ENCODE data around the gene MCC.

The MCC gene

GRCh38 chr5:113044776-113045465, 443.3 kb downstream of the MCC start:
- H3K9me3 ChIP-seq (ENCODE audit: control insufficient read depth in 1 of 2, low read length in 2 of 2), result no peaks in the 10 kb centered on the region
- no peaks in the 10 kb centered on the region for H3K27me3 ChIP-seq (ENCODE audit: low read depth, low read length)
- H3K36me3 ChIP-seq (ENCODE audit: control insufficient read depth in 1 of 2, insufficient read depth in 2 of 2, low read length in 2 of 2), result peaks cover 0 to 23% of the 10 kb centered on the region in 2 donors
- peaks cover 0 to 13% of the 10 kb centered on the region in 2 donors for H3K4me1 ChIP-seq (ENCODE audit: control insufficient read depth in 1 of 2, insufficient read depth in 2 of 2, low read length in 2 of 2)
- H3K27ac ChIP-seq (ENCODE audit: low read length), result no peak overlapping the region
- no peak overlapping the region for H3K4me3 ChIP-seq (ENCODE audit: low read depth in 1 of 2, low read length in 2 of 2)

DNA sequence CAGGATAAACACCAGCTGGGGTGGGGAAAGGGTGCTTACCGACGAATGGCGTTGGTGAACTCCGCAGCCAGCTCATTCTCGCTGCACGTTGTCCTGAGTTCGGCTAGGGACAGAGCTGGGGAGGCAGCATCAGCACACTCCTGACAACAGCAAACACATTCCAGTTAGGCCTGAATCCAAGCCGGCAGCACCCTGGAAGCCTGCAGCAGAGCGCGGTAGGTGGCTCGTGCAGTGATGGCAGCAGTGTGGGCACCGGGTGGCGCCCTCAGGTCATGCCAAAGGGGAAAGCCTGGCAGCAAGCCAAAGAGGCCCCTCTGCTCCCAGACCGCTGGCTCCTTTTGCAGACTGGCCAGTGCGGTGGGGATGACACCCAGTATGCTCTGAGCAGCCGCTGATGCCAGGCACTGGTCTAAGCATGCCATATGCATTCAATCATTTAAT, 444.7 kb downstream of the MCC start:
- Histone ChIP-seq H3K27ac (ENCODE audit: low read length) (no peak overlapping the region), H3K36me3 (ENCODE audit: control insufficient read depth in 1 of 2, insufficient read depth in 2 of 2, low read length in 2 of 2) (peaks cover 0 to 19% of the 10 kb centered on the region in 2 donors), H3K27me3 (ENCODE audit: low read depth, low read length) (no peaks in the 10 kb centered on the region), H3K4me1 (ENCODE audit: control insufficient read depth in 1 of 2, insufficient read depth in 2 of 2, low read length in 2 of 2) (peaks cover 0 to 13% of the 10 kb centered on the region in 2 donors), H3K4me3 (ENCODE audit: low read depth in 1 of 2, low read length in 2 of 2) (no peak overlapping the region), H3K9me3 (ENCODE audit: control insufficient read depth in 1 of 2, low read length in 2 of 2) (no peaks in the 10 kb centered on the region)

DNA sequence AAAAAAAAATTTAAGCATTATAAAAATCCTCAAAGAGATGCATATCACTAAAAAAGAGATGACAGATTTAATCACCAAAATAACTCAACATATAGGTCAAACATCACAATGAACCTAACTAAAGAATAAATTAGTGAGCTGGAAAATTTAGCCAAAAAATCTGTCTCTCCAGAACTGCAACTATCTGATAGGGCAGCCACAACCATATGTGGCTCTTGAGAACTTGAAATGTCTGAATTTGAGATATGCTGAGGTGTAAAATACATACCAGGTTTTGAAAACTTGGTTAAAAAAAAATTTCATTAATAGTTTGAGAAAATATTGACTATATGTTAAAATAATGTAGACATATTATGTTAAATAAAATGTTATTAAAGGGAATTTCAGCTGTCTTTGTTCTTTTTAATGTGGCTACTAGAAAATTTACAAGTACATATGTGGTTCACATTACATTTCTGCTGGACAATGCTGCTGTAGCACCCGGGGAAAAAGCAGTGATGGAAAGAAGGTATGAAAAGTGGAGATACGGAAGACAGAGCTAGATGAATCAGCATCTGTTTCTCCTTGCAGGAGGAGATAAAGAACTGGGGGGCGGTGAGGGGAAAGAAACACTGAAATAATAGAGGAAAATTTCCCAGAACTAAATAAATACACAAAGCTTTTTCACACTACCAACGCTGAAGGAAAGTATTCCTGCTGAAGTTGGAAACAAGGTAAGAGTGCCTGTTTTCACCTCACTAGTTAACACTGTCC, 445.6 kb downstream of the MCC start:
- Histone ChIP-seq H3K4me3 (ENCODE audit: low read depth in 1 of 2, low read length in 2 of 2) (no peak overlapping the region), H3K36me3 (ENCODE audit: control insufficient read depth in 1 of 2, insufficient read depth in 2 of 2, low read length in 2 of 2) (peaks cover 0 to 18% of the 10 kb centered on the region in 2 donors), H3K27me3 (ENCODE audit: low read depth, low read length) (no peaks in the 10 kb centered on the region), H3K27ac (ENCODE audit: low read length) (no peak overlapping the region), H3K4me1 (ENCODE audit: control insufficient read depth in 1 of 2, insufficient read depth in 2 of 2, low read length in 2 of 2) (peaks cover 0 to 13% of the 10 kb centered on the region in 2 donors), H3K9me3 (ENCODE audit: control insufficient read depth in 1 of 2, low read length in 2 of 2) (no peaks in the 10 kb centered on the region)

GRCh38 chr5:113040672-113041260, 447.5 kb downstream of the MCC start:
- H3K27me3 ChIP-seq (ENCODE audit: low read depth, low read length), result no peaks in the 10 kb centered on the region
- H3K36me3 ChIP-seq (ENCODE audit: control insufficient read depth in 1 of 2, insufficient read depth in 2 of 2, low read length in 2 of 2), result peaks cover 0 to 9% of the 10 kb centered on the region in 2 donors
- H3K4me1 ChIP-seq (ENCODE audit: control insufficient read depth in 1 of 2, insufficient read depth in 2 of 2, low read length in 2 of 2), result peaks cover 0 to 6% of the 10 kb centered on the region in 2 donors
- no peak overlapping the region for H3K27ac ChIP-seq (ENCODE audit: low read length)
- H3K4me3 ChIP-seq (ENCODE audit: low read depth in 1 of 2, low read length in 2 of 2), result no peak overlapping the region
- no peaks in the 10 kb centered on the region for H3K9me3 ChIP-seq (ENCODE audit: control insufficient read depth in 1 of 2, low read length in 2 of 2)

DNA sequence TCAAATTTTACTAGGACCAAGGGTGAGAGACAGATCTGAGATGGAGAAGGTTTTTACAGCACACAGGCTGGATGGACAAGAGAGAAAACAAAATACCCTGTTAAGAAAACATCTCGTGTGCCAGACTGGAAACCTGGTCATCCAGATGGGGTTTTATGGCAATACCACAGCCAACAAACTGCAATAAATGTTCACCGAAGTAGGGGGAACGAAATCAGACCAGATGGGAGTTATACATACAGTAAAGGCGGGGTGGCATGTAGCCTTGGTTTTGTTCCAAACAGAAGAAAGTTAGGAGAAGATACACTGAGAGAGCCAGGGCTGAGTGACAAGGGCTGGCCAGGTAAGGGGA, 448.3 kb downstream of the MCC start:
- Histone ChIP-seq H3K27me3 (ENCODE audit: low read depth, low read length) (no peaks in the 10 kb centered on the region), H3K9me3 (ENCODE audit: control insufficient read depth in 1 of 2, low read length in 2 of 2) (no peaks in the 10 kb centered on the region), H3K4me3 (ENCODE audit: low read depth in 1 of 2, low read length in 2 of 2) (no peak overlapping the region), H3K36me3 (ENCODE audit: control insufficient read depth in 1 of 2, insufficient read depth in 2 of 2, low read length in 2 of 2) (peaks cover 0 to 9% of the 10 kb centered on the region in 2 donors), H3K4me1 (ENCODE audit: control insufficient read depth in 1 of 2, insufficient read depth in 2 of 2, low read length in 2 of 2) (peaks cover 0 to 6% of the 10 kb centered on the region in 2 donors), H3K27ac (ENCODE audit: low read length) (no peak overlapping the region)

GRCh38 chr5:113039229-113039933, 448.9 kb downstream of the MCC start:
- H3K36me3 ChIP-seq (ENCODE audit: control insufficient read depth in 1 of 2, insufficient read depth in 2 of 2, low read length in 2 of 2), result peaks cover 0 to 11% of the 10 kb centered on the region in 2 donors
- no peak overlapping the region for H3K4me3 ChIP-seq (ENCODE audit: low read depth in 1 of 2, low read length in 2 of 2)
- H3K27ac ChIP-seq (ENCODE audit: low read length), result no peak overlapping the region
- H3K4me1 ChIP-seq (ENCODE audit: control insufficient read depth in 1 of 2, insufficient read depth in 2 of 2, low read length in 2 of 2), result peaks cover 0 to 6% of the 10 kb centered on the region in 2 donors
- no peaks in the 10 kb centered on the region for H3K9me3 ChIP-seq (ENCODE audit: control insufficient read depth in 1 of 2, low read length in 2 of 2)
- no peaks in the 10 kb centered on the region for H3K27me3 ChIP-seq (ENCODE audit: low read depth, low read length)

DNA sequence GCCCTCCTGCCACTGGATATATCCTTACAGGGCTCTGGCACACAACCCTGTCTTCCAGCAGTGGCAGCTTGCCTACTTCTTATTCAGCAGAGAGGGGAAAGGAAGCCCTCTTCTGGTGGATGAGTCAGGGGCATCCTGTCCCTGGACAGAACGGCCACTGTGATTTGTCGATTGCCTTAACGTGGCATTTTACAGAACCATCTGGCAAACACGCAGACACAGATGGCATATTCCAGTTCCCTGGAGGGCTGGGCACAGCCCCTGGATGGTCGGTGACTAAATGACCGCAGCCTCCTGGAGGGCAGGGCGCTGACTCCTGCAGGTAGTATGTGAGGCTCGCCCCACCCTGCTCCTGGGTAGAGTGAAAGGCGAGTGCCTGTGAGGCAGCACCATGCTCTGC, 449.5 kb downstream of the MCC start:
- no peak overlapping the region for H3K27ac ChIP-seq (ENCODE audit: low read length)
- no peak overlapping the region for H3K4me3 ChIP-seq (ENCODE audit: low read depth in 1 of 2, low read length in 2 of 2)
- no peaks in the 10 kb centered on the region for H3K27me3 ChIP-seq (ENCODE audit: low read depth, low read length)
- H3K4me1 ChIP-seq (ENCODE audit: control insufficient read depth in 1 of 2, insufficient read depth in 2 of 2, low read length in 2 of 2), result peaks cover 0 to 2% of the 10 kb centered on the region in 2 donors
- peaks cover 0 to 12% of the 10 kb centered on the region in 2 donors for H3K36me3 ChIP-seq (ENCODE audit: control insufficient read depth in 1 of 2, insufficient read depth in 2 of 2, low read length in 2 of 2)
- no peaks in the 10 kb centered on the region for H3K9me3 ChIP-seq (ENCODE audit: control insufficient read depth in 1 of 2, low read length in 2 of 2)

GRCh38 chr5:113038136-113038535, 450.1 kb downstream of the MCC start:
- Histone ChIP-seq H3K4me1 (ENCODE audit: control insufficient read depth in 1 of 2, insufficient read depth in 2 of 2, low read length in 2 of 2) (peaks cover 0 to 5% of the 10 kb centered on the region in 2 donors), H3K27ac (ENCODE audit: low read length) (no peak overlapping the region), H3K9me3 (ENCODE audit: control insufficient read depth in 1 of 2, low read length in 2 of 2) (no peaks in the 10 kb centered on the region), H3K36me3 (ENCODE audit: control insufficient read depth in 1 of 2, insufficient read depth in 2 of 2, low read length in 2 of 2) (peaks cover 0 to 12% of the 10 kb centered on the region in 2 donors), H3K27me3 (ENCODE audit: low read depth, low read length) (no peaks in the 10 kb centered on the region), H3K4me3 (ENCODE audit: low read depth in 1 of 2, low read length in 2 of 2) (no peak overlapping the region)

DNA sequence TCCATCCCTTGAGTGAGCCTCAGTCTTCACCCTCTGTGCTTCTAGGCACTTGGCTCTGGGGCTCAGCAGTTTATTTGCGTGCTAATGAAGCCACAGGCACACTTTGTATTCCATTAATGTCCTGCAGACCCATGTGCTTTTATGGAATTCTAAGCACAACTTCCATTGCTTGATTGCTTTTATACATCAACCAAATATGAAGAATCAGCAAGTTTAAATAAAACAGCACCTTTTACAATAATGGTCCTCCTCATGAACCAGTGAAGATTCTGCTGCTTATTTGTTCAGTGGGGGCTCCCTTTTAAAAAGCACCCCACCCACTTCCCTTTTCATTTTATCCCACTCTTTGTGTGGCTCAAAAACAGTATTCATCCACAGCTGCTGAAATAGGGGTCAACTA, 451.4 kb downstream of the MCC start:
- peaks cover 0 to 12% of the 10 kb centered on the region in 2 donors for H3K36me3 ChIP-seq (ENCODE audit: control insufficient read depth in 1 of 2, insufficient read depth in 2 of 2, low read length in 2 of 2)

DNA sequence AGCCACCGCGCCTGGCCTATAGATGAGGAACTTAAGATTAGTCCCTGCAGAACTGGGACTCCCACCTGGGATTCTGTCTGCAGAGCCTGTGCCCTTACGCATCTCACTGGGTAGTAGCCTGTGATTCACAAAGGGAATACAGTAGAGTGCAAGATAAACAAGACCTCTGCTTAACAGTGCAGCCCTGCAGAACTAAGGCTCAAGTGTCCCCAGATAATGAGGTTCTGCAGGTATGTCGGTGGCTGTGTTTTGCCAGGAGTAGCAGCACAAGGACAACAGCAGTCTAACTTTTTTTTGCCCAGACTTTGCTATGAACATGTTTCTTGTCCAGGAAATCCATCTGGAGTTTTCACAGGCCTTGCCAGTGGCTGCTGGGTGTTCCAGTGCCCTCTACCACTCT, 451.9 kb downstream of the MCC start:
- peaks cover 0 to 10% of the 10 kb centered on the region in 2 donors for H3K4me1 ChIP-seq (ENCODE audit: control insufficient read depth in 1 of 2, insufficient read depth in 2 of 2, low read length in 2 of 2)
- peaks cover 0 to 12% of the 10 kb centered on the region in 2 donors for H3K36me3 ChIP-seq (ENCODE audit: control insufficient read depth in 1 of 2, insufficient read depth in 2 of 2, low read length in 2 of 2)
- H3K9me3 ChIP-seq (ENCODE audit: control insufficient read depth in 1 of 2, low read length in 2 of 2), result no peaks in the 10 kb centered on the region
- H3K27me3 ChIP-seq (ENCODE audit: low read depth, low read length), result no peaks in the 10 kb centered on the region
- H3K4me3 ChIP-seq (ENCODE audit: low read depth in 1 of 2, low read length in 2 of 2), result no peak overlapping the region
- H3K27ac ChIP-seq (ENCODE audit: low read length), result no peak overlapping the region

More for the DNA sequence above, 451.4 kb downstream of the MCC start:
- no peaks in the 10 kb centered on the region for H3K9me3 ChIP-seq (ENCODE audit: control insufficient read depth in 1 of 2, low read length in 2 of 2)
- H3K4me3 ChIP-seq (ENCODE audit: low read depth in 1 of 2, low read length in 2 of 2), result no peak overlapping the region
- H3K4me1 ChIP-seq (ENCODE audit: control insufficient read depth in 1 of 2, insufficient read depth in 2 of 2, low read length in 2 of 2), result peaks cover 0 to 10% of the 10 kb centered on the region in 2 donors
- no peaks in the 10 kb centered on the region for H3K27me3 ChIP-seq (ENCODE audit: low read depth, low read length)
- H3K27ac ChIP-seq (ENCODE audit: low read length), result no peak overlapping the region

DNA sequence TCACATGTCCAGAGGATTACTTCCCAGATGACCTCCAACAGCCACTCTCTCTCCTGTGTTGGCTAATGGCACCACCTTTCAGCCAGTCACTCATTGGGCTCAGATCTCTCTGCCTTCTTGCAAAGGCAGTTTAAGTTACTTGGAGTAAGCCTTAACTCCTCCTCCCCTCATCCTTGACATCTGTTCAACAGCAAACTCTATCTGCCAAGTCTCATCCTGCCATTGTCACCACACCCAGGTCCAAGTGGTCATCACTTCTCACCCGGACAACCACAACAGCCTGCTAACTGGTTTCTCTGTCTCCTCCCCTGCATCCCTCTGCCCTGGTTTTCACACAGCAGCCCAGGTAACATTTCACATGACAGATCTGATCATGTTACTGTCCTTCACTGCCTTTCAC, 453.2 kb downstream of the MCC start:
- Histone ChIP-seq H3K36me3 (ENCODE audit: control insufficient read depth in 1 of 2, insufficient read depth in 2 of 2, low read length in 2 of 2) (peaks cover 0 to 8% of the 10 kb centered on the region in 2 donors), H3K27ac (ENCODE audit: low read length) (no peak overlapping the region), H3K27me3 (ENCODE audit: low read depth, low read length) (no peaks in the 10 kb centered on the region), H3K4me1 (ENCODE audit: control insufficient read depth in 1 of 2, insufficient read depth in 2 of 2, low read length in 2 of 2) (peaks cover 0 to 10% of the 10 kb centered on the region in 2 donors), H3K4me3 (ENCODE audit: low read depth in 1 of 2, low read length in 2 of 2) (no peak overlapping the region), H3K9me3 (ENCODE audit: control insufficient read depth in 1 of 2, low read length in 2 of 2) (no peaks in the 10 kb centered on the region)
